HPDE6-E6E7 (cell line): ENCODE measurements around the gene DDX24.
A peak's percentile ranks its signal among the peaks of the same experiment; 100 is the strongest.
"Not testable (repeated sequence)": the region's sequence is repeated elsewhere in the genome, so short reads cannot be mapped to it uniquely, and the experiment has no call there.

Experiments used
- DNase-seq: peaks from one replicate; pipeline ENCODE4 v3.0.0; 2011; ENCODE audit warnings: missing footprints; ENCODE audit errors: extremely low spot score

The DDX24 gene

GRCh38 chr14:94079891-94080620 is 946 bp downstream of the DDX24 start:
- DNase-seq, result peak; percentile 49

- no peak for DNase-seq
Measured at GRCh38 chr14:94077823-94078222, 3.2 kb downstream of the DDX24 start.

- no peak for DNase-seq
Measured at GRCh38 chr14:94077111-94077821, 3.7 kb downstream of the DDX24 start.

- DNase-seq, result no peak
Measured at GRCh38 chr14:94075008-94075407, 6.0 kb downstream of the DDX24 start.

- DNase-seq, result no peak
Measured at GRCh38 chr14:94074534-94074933, 6.5 kb downstream of the DDX24 start.

- DNase-seq, result not testable (repeated sequence)
Measured at GRCh38 chr14:94072076-94072475, 8.9 kb downstream of the DDX24 start.

- DNase-seq, result no peak
Measured at GRCh38 chr14:94066089-94066676, 14.8 kb downstream of the DDX24 start.

- DNase-seq, result peak; percentile 84
Measured at GRCh38 chr14:94062344-94062940, 18.6 kb downstream of the DDX24 start.

GRCh38 chr14:94059998-94060397 is 21.0 kb downstream of the DDX24 start:
- no peak for DNase-seq

GRCh38 chr14:94058674-94059138 is 22.3 kb downstream of the DDX24 start:
- no peak for DNase-seq

GRCh38 chr14:94058128-94058673 is 22.8 kb downstream of the DDX24 start:
- DNase-seq, result no peak

- DNase-seq, result no peak
Measured at GRCh38 chr14:94056579-94057308, 24.3 kb downstream of the DDX24 start.

- DNase-seq, result no peak
Measured at GRCh38 chr14:94054936-94055335, 26.1 kb downstream of the DDX24 start.

- no peak for DNase-seq
Measured at GRCh38 chr14:94054401-94054800, 26.6 kb downstream of the DDX24 start.

GRCh38 chr14:94052662-94053061 is 28.3 kb downstream of the DDX24 start:
- no peak for DNase-seq

- no peak for DNase-seq
Measured at GRCh38 chr14:94052199-94052598, 28.8 kb downstream of the DDX24 start.

GRCh38 chr14:94051779-94052178 is 29.2 kb downstream of the DDX24 start:
- no peak for DNase-seq

- DNase-seq, result no peak
Measured at GRCh38 chr14:94051115-94051514, 29.9 kb downstream of the DDX24 start.

GRCh38 chr14:94050231-94050880 is 30.6 kb downstream of the DDX24 start:
- DNase-seq, result no peak

- DNase-seq, result no peak
Measured at GRCh38 chr14:94049625-94050023, 31.4 kb downstream of the DDX24 start.
